Left lobe of liver (tissue), 2 donors: ENCODE measurements around the gene FLT3. TPM values are rescaled to one million over a fixed set of nuclear protein-coding genes. Genes with fewer than 3 reads are reported as not detected.
"Not testable (repeated sequence)": the region's sequence is repeated elsewhere in the genome, so short reads cannot be mapped to it uniquely, and the experiment has no call there.

Source experiments
- ATAC-seq: fragments of 200-7000 bp; cut with Tn5 transposase; one replicate; pipeline ENCODE4 v1.9.1; 2020; ENCODE audit warnings: mild to moderate bottlenecking, moderate library complexity
- DNase-seq: peaks from one replicate; pipeline ENCODE4 v3.0.0-alpha.2; 2020; ENCODE audit warnings: low spot score
- total RNA-seq: library from RNA; stranded (reverse); gene quantifications from one replicate; pipeline ENCODE4 v1.2.1, GENCODE V29; 2021
- donor health status: DM: no; HTN: no; CAD: no; lungs with moderate emphysema.
- donor health status: DM: no; HTN: yes; CAD: no.

The FLT3 gene
- total RNA-seq, 1 donor from 2014 or later, result 0.15 TPM

- DNase-seq, ATAC-seq: not testable (repeated sequence)
Measured at GRCh38 chr13:28005016-28005415, 95.4 kb downstream of the FLT3 start.

DNA sequence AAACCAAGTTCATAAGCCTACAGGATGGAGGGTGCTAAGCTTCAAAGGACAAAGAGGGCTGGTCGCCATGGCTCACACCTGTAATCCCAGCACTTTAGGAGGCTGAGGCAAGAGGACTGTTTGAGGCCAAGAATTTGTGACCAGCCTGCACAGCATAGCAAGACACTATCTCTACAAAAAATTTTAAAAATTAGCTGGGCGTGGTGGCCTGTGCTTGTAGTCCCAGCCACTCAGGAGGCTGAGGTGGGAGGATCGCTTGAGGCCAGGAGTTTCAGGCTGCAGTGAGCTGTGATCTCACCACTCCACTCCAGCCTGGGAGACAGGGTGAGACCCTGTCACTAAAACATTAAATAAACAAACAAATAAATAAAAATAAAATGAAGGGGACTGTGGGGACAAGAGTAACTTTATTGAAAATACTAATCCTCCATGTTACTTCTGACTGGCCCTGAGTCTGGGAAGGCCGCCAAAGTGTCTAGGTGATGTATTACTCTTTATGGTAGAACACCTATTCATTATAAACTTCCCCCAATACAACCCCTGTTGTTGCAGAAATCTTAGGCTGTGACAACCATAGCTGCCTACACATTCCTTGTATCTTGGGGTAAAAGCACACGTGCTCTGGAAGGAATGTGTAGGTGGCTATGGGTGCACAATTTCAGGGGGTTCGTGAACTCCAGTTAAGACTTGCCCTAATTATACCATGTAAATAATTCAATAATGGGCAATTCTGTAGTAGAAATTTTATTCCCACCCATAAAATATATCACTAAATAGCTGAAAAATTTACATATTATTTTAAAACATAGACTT is 97.3 kb downstream of the FLT3 start:
- ATAC-seq, result no peak

GRCh38 chr13:28001837-28002473 is 98.4 kb downstream of the FLT3 start:
- DNase-seq (no peak), ATAC-seq (no peak)

More for the DNA sequence above, 97.3 kb downstream of the FLT3 start:
- DNase-seq, result no peak

DNA sequence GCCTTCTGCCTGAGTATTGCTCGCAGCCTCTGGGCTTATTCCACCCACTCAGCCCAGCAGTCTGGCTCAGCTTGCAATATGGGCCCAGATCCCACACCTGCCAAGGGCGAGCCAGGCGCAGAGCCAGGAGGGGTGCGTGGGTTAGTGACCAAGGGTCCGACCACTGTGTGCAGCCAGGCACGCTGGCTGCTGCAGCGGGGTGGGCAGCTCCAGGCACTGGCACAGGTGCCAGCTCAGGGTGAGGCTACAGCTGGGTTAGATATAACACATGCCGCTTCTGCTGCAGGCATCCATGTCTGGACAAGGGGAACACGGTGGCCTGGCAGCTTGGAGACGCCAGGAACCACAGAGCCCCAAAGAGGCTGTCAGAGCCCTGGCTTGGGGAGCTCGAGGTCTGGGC is 99.3 kb downstream of the FLT3 start:
- no peak for ATAC-seq
- DNase-seq, result no peak

GRCh38 chr13:28000567-28000966 is 99.8 kb downstream of the FLT3 start:
- no peak for DNase-seq
- no peak for ATAC-seq

DNA sequence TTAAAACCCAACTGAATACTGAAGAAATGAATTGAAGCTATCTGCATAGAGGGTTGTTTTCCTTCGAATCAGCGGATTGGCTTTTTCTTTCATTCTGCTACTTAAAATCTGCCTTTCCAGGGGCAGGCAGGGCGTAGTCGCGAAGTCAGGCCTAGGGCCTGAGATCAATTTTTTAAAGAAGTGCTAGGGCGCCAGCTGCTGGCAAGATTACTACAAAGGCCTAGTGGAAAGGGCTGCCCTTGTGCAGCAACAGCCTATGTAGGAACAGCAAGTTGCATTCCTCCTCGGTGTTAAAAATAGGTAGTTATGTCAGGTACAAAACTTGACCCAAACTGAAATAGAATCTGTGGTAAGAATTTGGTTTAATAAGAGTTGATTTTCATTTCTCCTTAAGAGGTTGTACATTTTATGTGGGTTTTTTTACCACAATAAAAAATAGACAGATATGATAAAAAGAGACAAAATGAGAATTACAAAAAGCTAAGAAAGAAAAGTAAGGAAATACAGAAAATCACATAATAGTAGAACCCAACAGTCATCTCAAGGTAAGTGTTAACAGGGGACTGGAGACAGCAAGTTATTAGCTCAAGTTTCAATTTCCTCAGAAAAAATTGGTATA is 102.4 kb downstream of the FLT3 start:
- DNase-seq, result no peak
- ATAC-seq, result peak; percentile 62

DNA sequence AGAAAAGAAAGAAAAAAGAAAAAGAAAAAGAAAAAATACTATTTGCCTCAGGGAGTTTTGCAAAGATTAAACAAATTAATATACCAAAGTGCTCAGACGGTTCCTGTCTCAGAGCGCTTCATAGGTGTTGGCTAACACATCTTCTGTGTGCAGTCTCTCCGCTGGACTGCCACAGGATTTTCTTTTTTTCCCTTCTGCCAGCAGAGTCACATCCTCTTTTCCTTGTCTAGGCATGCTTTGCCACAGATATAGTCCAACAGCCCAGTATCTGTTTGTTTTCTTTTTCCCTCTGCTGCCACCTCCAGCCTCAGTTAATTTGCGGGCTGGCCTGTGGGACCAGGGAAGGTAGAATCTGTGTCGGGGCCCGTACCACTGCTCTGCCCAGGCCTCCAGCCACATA is 108.5 kb downstream of the FLT3 start:
- no peak for DNase-seq
- ATAC-seq, result no peak

DNA sequence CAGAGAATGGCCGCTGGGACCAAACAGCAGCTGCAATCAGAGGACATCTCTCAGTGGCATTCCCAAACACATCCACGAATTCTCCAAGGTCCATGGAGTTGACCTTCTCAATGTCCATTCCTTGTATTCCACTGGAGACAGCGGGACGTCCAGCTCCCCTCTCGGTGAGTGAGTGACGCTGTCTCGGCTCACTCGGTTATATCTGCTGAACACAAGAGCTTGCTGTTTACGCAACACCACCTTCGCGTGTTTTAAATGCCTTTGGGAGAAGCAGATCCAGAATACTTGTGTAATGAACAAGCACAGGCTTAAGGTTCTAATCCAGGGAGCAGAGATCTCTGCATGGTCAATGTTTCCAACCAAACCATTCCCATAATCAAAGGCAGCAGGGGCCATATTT is 111.9 kb downstream of the FLT3 start, which contains the start of gene URAD:
URAD (minus strand) TSS at position 174 of the 400 bp plus-strand sequence; CDS start at position 118, 56 bp downstream.
- DNase-seq, result no peak
- no peak for ATAC-seq

- ATAC-seq, result no peak
- no peak for DNase-seq
Measured at GRCh38 chr13:27985600-27985999, 114.8 kb downstream of the FLT3 start.

GRCh38 chr13:27982361-27982760 is 118.0 kb downstream of the FLT3 start:
- ATAC-seq, result no peak
- DNase-seq, result no peak

GRCh38 chr13:27981006-27981708 is 119.2 kb downstream of the FLT3 start:
- no peak for ATAC-seq
- DNase-seq, result no peak

DNA sequence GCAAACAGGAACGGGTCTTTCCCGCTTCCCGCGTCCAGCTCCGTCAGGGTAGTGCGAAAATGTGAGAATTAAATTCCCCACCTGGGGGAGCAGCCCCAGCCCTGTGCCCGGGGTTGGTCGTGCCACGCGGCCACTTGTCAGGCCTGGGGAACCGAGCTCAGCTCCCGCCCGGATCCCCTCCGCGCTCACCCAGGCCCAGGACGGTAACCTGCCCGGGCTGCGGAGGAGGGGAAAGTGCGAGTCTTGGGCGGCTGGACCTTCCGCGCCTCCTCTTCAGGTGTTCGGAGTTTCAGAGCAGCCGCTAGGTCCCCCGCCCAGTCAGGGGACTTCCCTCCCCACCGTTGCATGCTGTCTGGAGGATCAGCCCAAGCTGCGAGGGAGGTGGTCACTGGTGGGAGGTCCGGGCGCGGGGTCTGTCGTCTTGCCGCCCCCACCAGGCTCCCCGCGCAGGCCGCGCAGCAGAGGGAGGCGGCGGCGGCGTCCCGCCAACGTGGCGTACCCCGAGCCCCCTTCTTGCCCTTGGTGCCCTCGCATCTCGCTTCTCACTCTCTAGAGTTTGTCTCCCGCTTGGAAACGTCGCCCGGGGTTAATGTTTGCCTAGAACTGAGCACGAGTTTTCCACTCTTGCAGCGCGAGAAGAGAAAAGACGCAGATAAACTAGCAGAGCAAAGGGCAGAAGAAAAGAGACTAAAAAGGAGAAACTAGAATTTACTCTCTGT is 119.9 kb downstream of the FLT3 start:
- peak; percentile 66 for ATAC-seq
- DNase-seq, result peak; percentile 60

DNA sequence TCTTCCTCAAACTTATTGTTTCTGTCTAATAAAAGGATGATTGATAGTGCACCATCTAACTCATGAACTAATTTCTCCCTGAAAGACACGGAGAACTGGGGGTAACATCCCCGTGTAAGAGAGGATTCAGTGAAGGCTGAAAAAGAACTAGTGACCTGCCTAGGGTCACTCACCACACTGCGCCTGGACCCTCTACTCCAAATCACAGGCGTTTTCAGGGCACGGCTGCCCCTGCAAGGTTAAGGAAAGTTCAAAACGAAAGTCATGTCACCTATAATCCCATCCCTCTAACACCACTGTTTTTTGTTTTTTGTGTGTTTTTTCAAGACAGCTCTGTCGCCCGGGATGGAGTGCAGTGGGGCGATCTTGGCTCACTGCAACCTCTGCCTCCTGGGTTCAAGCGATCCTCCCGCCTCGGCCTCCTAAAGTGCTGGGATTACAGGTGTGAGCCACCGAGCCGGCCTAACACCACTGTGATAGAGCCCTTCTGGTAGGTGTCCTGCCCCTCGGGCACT is 120.6 kb downstream of the FLT3 start:
- no peak for ATAC-seq
- no peak for DNase-seq

GRCh38 chr13:27979001-27979643 is 121.3 kb downstream of the FLT3 start:
- no peak for ATAC-seq
- no peak for DNase-seq

- ATAC-seq (no peak), DNase-seq (no peak)
Measured at GRCh38 chr13:27978301-27978968, 121.9 kb downstream of the FLT3 start.

DNA sequence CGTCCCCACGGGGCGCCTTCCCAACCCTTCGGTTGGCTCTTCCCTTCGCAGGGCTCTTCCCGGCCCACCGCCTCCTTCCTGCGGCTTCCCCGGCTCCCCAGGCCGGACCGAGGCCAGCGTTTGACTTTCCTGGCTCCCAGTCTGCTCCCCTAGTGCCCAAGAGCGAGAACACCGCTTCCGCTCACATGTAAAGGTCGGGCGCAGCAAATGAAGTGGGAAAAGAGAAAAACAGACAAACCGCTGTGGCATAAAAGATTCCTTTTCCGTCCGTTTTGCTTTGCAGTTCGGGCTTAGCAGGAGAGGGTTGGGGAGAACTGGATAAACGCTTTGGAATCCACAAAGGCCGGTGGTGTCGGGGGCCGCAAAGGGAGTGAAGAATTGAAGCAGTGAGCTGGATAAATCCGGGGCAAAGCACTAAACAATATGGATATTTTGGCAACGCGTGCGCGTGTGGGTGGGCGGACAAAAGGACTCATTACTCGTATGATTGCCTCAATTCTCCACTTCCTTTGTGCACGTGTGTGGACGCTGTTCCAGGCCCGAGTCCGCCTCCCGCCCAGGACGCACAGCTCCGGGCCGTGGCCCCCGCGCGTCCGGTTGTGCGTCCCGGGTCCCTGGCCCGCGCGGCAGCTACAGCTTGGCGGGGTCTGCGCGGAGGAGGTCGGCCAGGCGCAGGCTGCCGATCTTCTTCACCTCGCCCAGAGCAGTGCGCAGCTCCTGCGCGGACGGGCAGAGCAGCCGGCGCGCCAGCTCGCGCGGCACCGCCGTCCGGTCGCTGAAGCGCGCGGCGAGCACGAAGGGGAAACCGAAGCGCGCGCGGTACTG is 122.7 kb downstream of the FLT3 start:
- DNase-seq (no peak), ATAC-seq (no peak)

DNA sequence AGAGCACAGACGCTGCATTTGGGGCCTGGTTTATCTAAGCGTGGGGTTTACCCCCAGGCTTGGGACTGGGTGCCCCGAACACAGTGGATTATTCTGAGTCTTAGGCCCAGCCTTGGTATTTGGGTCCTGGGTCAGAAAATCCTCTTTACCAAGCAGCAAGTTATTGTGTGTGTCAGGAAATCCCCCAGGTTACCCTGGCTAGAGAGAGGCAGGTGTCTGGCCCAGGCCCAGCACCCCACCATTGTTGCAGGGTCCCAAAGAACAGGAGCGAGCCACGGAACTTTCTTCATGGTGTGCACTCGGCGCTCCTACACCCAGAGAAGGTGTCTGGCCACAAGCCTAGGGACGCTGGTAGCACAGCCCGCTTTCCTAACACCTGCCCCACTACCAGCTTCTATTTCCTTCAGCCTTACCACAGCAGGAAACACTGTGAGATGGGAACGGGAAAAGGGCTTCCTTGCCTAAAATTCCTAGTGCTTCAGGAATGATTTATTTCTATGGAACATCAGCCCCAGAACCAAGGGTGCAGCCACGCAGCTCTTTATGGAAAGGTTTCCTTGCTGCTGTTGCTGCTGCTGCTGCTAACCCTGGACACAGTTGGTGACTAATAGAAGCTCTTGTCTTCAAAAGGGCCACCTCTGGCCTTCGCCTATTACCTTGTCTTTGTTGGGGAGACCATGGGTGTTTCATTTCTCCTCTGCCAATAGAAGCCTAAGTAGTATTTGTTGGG is 123.8 kb downstream of the FLT3 start:
- no peak for DNase-seq
- no peak for ATAC-seq
